ENCODE measurements around the gene CLEC4M.

CLEC4M gene, protein sequence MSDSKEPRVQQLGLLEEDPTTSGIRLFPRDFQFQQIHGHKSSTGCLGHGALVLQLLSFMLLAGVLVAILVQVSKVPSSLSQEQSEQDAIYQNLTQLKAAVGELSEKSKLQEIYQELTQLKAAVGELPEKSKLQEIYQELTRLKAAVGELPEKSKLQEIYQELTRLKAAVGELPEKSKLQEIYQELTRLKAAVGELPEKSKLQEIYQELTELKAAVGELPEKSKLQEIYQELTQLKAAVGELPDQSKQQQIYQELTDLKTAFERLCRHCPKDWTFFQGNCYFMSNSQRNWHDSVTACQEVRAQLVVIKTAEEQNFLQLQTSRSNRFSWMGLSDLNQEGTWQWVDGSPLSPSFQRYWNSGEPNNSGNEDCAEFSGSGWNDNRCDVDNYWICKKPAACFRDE

GRCh38 chr19:7762719-7763293, at the start of gene CLEC4M:
TSS of gene CLEC4M (plus strand) at chr19:7763243. CDS start at chr19:7763267, 24 bp downstream.
- in situ Hi-C loops (cut with HindIII; ENCODE audit: low sequenced_read_pairs), result no loop called here

DNA sequence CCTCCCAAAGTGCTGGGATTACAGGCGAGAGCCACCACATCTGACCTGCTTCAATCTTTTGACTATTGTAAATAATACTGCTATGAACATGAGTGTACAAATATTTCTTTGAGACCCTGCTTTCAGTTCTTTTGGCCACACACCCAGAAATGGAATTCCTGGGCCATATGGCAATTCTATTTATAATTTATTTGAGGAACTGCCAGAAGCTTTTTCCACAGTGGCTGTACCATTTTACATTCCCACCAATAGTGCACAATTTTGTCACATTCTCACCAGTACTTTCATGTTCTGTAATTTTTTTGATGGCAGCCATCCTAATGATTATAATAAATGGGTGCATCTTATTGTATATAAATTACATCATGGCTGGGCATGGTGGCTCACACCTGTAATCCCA, 47.4 kb upstream of the CLEC4M start:
- in situ Hi-C loops (cut with HindIII; ENCODE audit: low sequenced_read_pairs), result no loop called here

DNA sequence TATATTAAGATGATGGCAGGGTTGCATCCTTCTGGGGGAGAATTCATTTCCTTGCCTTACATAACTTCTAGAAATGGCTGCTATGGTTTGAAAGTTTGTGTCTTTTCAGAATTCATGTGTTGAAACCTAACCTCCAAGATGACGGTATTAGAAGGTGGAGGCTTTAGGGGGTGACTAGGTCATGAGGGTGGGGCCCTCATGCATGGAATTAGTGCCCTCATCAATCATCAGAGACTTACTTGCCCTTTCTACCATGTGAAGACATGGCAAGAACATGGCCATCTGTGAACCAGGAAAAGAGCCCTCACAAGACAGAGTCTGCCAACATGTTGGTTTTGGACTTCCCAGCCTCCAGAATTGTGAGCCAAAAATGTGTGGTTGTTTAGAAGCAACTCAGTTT, 46.3 kb upstream of the CLEC4M start:
- in situ Hi-C loops (cut with HindIII; ENCODE audit: low sequenced_read_pairs), result no loop called here

- in situ Hi-C loops (cut with HindIII; ENCODE audit: low sequenced_read_pairs), result no loop called here
Observed at GRCh38 chr19:7718668-7719067, 44.4 kb upstream of the CLEC4M start.

DNA sequence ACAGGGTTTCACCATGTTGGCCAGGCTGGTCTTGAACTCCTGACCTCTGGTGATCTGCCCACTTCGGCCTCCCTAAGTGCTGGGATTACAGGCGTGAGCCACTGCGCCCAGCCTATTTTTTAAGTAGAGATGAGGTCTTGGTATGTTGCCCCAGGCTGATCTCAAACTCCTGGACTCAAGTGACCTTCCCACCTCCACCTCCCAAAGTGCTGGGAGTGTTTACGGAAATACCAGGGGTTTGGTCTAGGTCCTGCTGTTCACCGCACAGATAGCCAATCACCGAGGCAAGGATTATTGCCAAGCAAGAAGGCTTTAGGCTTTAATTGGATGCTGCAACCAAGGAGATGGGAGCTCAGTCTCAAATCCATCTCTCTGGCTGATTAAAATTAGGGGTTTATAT, 42.7 kb upstream of the CLEC4M start:
- in situ Hi-C loops (cut with HindIII; ENCODE audit: low sequenced_read_pairs), result no loop called here

GRCh38 chr19:7722231-7722651, 40.8 kb upstream of the CLEC4M start:
- in situ Hi-C loops (cut with HindIII; ENCODE audit: low sequenced_read_pairs), result no loop called here

GRCh38 chr19:7725791-7726190, 37.3 kb upstream of the CLEC4M start:
- in situ Hi-C loops (cut with HindIII; ENCODE audit: low sequenced_read_pairs), result no loop called here

- in situ Hi-C loops (cut with HindIII; ENCODE audit: low sequenced_read_pairs), result no loop called here
Observed at GRCh38 chr19:7729211-7729610, 33.8 kb upstream of the CLEC4M start.

DNA sequence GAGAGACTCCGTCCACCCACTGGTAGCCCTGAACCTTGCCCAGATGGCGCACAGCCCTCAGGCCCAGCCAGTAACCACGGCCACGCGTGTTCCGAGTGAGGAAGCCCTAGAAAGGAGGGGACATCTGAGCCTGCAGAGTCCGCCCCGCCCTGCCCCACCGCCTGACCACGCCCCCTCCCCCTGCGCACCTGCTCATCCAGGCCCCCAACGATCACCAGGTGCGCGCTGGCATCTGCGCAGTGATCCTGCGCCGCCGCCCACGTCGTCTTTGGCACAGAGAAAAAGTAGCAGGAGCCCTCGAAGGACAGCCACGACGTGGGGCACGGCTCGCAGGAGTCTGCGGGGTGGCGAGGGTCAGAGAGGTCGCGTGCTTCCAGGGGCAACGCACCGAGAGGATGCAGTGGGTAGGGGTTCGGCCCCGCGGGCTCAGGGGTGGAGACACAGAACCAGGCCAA, 33.2 kb upstream of the CLEC4M start:
- in situ Hi-C loops (cut with HindIII; ENCODE audit: low sequenced_read_pairs), result no loop called here

GRCh38 chr19:7730286-7731217, 32.5 kb upstream of the CLEC4M start:
- in situ Hi-C loops (cut with HindIII; ENCODE audit: low sequenced_read_pairs), result no loop called here

DNA sequence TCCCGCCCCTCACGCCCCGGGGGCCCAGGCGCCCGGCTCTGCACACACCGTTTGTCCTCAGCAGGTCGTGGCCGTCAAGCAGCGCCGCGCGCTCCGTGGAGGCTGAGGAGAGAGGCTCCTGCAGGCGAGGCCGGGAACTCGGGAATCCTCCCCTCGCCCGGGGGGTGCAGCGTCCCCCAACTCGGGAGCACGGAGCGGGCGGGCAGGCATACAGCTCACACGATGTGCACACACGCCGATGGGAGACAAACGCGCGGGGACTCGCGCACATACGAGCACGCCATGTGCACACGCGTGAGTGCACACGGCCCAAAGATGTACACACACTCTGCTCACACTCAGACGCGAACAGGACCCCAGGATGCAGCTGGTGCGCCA, 31.8 kb upstream of the CLEC4M start:
- in situ Hi-C loops (cut with HindIII; ENCODE audit: low sequenced_read_pairs), result no loop called here

GRCh38 chr19:7731615-7732014, 31.4 kb upstream of the CLEC4M start:
- in situ Hi-C loops (cut with HindIII; ENCODE audit: low sequenced_read_pairs), result no loop called here

DNA sequence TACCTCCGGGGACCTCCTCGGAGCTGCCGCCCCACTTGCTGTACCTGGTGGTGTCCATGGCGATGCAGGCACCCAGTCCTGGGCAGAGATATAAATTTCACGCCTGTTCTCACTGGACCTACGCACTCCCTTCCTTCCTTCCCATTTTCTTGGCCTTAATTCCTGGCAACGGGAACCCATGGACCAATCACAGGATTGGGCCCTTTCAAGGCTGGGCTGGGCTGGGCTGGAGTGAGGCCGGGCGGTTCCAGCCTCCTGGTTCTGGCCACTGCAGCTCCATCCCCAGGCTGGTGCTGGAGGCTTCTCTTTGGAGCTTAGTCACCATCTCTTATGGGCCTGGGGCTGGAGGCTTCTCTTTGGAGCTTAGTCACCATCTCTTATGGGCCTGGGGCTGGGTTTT, 31.0 kb upstream of the CLEC4M start, which contains the start of gene CLEC4G:
TSS of gene CLEC4G (minus strand) at position 66 of the 400 bp plus-strand sequence. CDS start at position 58, 8 bp downstream.
- in situ Hi-C loops (cut with HindIII; ENCODE audit: low sequenced_read_pairs), result no loop called here

GRCh38 chr19:7733376-7733775, 29.7 kb upstream of the CLEC4M start:
- in situ Hi-C loops (cut with HindIII; ENCODE audit: low sequenced_read_pairs), result no loop called here

DNA sequence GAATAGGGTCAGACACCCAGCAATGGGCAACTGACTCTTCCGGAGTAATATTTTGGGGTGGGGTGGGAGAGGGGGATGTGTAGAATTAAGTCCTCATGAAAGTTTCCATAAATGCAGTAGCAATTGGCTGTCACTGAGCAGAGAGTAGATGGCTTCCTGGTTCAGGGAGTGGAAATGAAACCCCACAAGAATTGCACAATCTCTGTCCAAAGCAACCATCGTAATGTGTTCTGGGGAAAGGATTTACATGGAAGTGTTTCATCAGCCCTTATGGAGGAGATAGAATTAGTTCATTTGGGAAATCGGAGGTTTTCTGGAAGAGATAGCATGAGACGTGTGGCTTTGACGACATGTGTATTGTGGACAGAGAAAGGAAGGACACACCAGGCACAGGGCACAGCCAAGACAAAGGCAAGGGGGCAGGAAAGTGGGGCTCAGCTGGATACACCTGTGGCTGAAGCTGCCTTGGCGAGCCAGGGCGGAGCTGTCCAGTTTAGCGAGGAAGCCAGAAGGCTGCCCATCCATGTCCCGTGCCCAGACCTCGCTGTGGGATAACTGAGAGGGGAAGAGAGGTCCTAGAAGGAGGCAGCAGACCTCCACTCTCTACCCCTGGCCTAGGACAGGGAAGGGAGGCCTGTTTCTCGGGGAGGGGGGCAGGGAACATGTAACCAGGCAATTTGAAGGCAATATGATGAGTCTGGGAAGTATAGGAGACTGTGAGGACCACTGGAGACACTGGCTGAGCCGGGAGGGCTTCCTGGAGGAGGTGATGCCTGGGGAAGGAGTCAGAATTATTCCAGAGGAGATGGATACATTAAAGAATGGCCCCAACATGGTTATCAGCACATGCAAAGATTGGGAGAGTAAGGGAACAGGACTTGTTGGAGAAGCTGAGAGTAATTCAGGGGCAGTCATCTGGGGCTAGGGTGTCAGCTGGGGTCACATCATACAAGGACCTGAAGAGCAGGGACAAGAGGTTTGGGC, 28.5 kb upstream of the CLEC4M start:
- in situ Hi-C loops (cut with HindIII; ENCODE audit: low sequenced_read_pairs), result loop anchor here (5.0 kb wide), 1 partner anchor 58 kb away; no protein-coding TSS in a partner anchor

GRCh38 chr19:7736148-7736547, 26.9 kb upstream of the CLEC4M start:
- in situ Hi-C loops (cut with HindIII; ENCODE audit: low sequenced_read_pairs), result loop anchor here (5.0 kb wide), 1 partner anchor 56 kb away; no protein-coding TSS in a partner anchor

DNA sequence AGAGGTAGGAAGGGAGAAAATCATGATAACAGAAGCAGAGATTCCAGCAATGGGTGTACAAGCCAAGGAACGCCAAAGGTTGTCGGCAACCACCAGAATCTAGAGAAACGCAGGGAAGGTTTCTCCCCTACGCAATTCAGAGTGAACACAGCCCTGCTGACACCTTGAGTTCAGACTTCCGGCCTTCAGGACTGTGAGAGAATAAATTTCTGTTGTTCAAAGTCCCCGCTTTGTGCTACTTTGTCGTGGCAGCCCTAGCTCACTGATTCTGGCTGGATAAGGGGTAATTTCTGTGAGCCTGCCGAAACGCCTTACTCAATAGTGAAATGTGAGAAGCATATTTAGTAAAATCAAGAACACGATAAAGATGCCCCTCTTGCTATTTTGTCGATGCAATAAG, 25.8 kb upstream of the CLEC4M start:
- in situ Hi-C loops (cut with HindIII; ENCODE audit: low sequenced_read_pairs), result loop anchor here (5.0 kb wide), 1 partner anchor 55 kb away; no protein-coding TSS in a partner anchor

DNA sequence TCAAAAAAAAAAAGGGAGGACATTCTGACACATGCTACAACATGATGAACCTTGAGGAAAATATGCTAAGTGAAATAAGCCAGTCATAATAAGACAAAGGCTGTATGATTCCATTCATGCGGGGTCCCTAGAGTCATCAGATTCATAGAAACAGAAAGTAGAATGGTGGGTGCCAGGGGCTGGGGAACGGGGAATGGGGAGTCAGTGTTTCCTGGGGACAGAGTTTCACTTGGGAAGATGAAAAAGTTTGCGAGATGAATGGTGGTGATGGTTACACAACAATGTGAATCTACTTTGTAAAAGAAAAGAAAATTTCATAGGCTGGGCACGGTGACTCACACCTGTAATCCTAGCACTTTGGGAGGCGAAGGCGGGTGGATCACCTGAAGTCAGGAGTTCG, 25.0 kb upstream of the CLEC4M start:
- in situ Hi-C loops (cut with HindIII; ENCODE audit: low sequenced_read_pairs), result loop anchor here (5.0 kb wide), 1 partner anchor 54 kb away; no protein-coding TSS in a partner anchor

DNA sequence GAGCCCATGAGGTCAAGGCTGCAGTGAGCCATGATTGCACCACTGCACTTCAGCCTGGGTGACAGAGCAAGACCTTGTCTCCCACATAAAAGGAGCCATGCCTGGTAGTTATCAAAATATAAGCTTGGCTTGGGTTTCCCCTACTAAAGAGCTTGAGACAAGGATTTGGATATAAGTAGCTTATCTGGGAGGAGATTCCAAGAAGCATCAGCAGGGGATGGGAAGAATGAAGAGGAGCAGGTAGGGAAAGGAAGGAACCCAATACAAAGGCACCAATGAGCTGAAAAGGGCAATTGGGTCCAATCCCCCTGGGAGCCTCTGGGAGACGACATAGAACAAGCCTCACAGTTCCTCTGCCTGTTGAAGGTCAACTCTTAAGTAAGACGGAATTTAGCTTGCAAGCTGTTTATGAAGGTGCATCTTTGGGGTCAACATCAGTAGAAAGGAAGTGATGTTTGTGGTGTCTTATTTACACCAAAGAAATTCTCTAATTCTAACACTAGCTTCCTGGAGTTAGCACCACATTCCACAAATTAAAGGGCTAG, 23.8 kb upstream of the CLEC4M start:
- in situ Hi-C loops (cut with HindIII; ENCODE audit: low sequenced_read_pairs), result loop anchor here (5.0 kb wide), 1 partner anchor 53 kb away; no protein-coding TSS in a partner anchor

Data from endothelial cell of hepatic sinusoid (primary cell).